Measurements from ENCODE around the gene CENPC.

CENPC gene

GRCh38 chr4:67428819-67429218 is 116.5 kb downstream of the CENPC start:
- H3K79me2 ChIP-seq (ENCODE audit: low read length) = no peaks in the 10 kb centered on the region
- H3K4me3 ChIP-seq (ENCODE audit: low read length) = no peak overlapping the region
- no peaks in the 10 kb centered on the region for H3K4me1 ChIP-seq (ENCODE audit: low read length)
- peaks cover 7% of the 10 kb centered on the region for H3K36me3 ChIP-seq (replicated peaks; ENCODE audit: low read depth, low read length)
- H3K27me3 ChIP-seq (ENCODE audit: low read depth, low read length) = no peaks in the 10 kb centered on the region
- H3K27ac ChIP-seq (ENCODE audit: low read length) = no peak overlapping the region
- H3K9ac ChIP-seq (ENCODE audit: low read length) = no peak overlapping the region
- H4K20me1 ChIP-seq (ENCODE audit: insufficient read depth, low read length) = no peaks in the 10 kb centered on the region
- TF ChIP-seq CTCF (IDR thresholded peaks at IDR 0.05; ENCODE audit: low read depth, low read length) (no peak), EZH2phosphoT487 (IDR thresholded peaks at IDR 0.05; ENCODE audit: low read depth) (no peak)
- H3K4me2 ChIP-seq (ENCODE audit: low read length) = no peak overlapping the region
- H2AFZ ChIP-seq (ENCODE audit: low read depth, low read length) = no peak overlapping the region
- no peaks in the 10 kb centered on the region for H3K9me3 ChIP-seq (ENCODE audit: insufficient read depth, low read length)

All from OCI-LY3 (cell line).